Esophagus squamous epithelium (tissue), 4 donors: ENCODE data around the gene CTNNBIP1.

Experiments
- POLR2A ChIP-seq, 4 donors: fragments of 450-650 bp; IDR thresholded peaks; one replicate each; pipeline ENCODE4 v1.6.1; 2017; ENCODE audit warnings: antibody characterized with exemption in 4 of 4, mild to moderate bottlenecking in 4 of 4, moderate library complexity in 3 of 4
- TF ChIP-seq, protein P1 (sequence below), 6 experiments: fragments of 450-650 bp in 4 of 6; fragments of 200-600 bp in 2 of 6; sonication (generic) in 2 of 6; IDR thresholded peaks; one replicate each; pipeline ENCODE4 v1.5.1; 2016 to 2019; ENCODE audit warnings: antibody characterized with exemption in 6 of 6, mild to moderate bottlenecking in 4 of 6, moderate library complexity in 4 of 6

DNA sequence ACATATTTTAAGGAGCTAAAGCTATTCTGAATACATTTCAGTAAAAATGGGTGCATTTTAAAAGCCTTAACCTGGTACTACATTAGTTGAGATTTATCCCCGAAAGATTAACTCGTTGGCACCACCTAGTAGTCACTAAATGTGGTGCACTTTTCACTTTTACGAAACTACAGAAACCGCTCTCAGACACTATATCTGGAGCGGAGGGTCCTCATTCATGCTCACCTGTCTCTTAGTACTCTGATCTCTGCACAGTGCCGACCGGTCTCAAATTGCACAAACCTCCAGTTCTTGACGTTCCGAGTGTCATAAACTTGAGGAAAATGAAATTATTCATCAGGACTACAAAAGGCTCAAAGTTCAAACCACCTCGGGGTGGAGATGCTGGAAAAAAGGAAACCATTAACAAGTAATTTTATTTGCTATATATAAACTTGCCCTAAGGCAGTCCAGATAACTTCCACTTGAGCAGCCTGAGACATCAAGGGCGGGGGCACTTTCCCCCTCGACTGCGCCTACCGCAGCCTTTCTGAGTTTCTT is 32.4 kb upstream of the CTNNBIP1 start:
- no peak for TF ChIP-seq POLR2A (IDR thresholded peaks at IDR 0.05)
- TF ChIP-seq, protein P1, sequence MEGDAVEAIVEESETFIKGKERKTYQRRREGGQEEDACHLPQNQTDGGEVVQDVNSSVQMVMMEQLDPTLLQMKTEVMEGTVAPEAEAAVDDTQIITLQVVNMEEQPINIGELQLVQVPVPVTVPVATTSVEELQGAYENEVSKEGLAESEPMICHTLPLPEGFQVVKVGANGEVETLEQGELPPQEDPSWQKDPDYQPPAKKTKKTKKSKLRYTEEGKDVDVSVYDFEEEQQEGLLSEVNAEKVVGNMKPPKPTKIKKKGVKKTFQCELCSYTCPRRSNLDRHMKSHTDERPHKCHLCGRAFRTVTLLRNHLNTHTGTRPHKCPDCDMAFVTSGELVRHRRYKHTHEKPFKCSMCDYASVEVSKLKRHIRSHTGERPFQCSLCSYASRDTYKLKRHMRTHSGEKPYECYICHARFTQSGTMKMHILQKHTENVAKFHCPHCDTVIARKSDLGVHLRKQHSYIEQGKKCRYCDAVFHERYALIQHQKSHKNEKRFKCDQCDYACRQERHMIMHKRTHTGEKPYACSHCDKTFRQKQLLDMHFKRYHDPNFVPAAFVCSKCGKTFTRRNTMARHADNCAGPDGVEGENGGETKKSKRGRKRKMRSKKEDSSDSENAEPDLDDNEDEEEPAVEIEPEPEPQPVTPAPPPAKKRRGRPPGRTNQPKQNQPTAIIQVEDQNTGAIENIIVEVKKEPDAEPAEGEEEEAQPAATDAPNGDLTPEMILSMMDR (IDR thresholded peaks at IDR 0.05): peak in 5 of 6 experiments; percentile 35 to 70 (median 55)
